PC-3 (cell line): ENCODE measurements around the gene CIAPIN1. TPM values are rescaled to one million over a fixed set of nuclear protein-coding genes. Genes with fewer than 3 reads are reported as not detected.
"Not testable (repeated sequence)": the region's sequence is repeated elsewhere in the genome, so short reads cannot be mapped to it uniquely, and the experiment has no call there.

Source experiments
- ATAC-seq: fragments of 200-7000 bp; cut with Tn5 transposase; 2 replicates; pipeline ENCODE4 v1.9.1; 2020; ENCODE audit warnings: mild to moderate bottlenecking, moderate library complexity
- BruUV-seq: library from RNA; stranded (reverse); fragments of 400-500 nt; replicated peaks from 2 replicates; lab custom pipeline; 2021; lab: Mats Ljungman, UMichigan
- CTCF ChIA-PET: fragments of 300-600 bp; sonication (Branson Sonifier 250); formaldehyde crosslinking; loops from one replicate; lab custom pipeline; 2022; ENCODE audit warnings: antibody characterized with exemption; lab: Charles Lee
- POLR2A ChIA-PET: fragments of 300-600 bp; sonication (Branson Sonifier 250); formaldehyde crosslinking; loops from one replicate; lab custom pipeline; 2022; ENCODE audit warnings: antibody characterized with exemption; ENCODE audit not compliant: unreplicated experiment; lab: Charles Lee
- DNase-seq: peaks from one replicate; pipeline ENCODE4 v3.0.0-alpha.2; 2015
- H2AFZ ChIP-seq: fragments of 300-600 bp; sonication (generic); 2 replicates; pipeline ENCODE4 v1.6.0; 2016; ENCODE audit warnings: antibody characterized with exemption, low read length
- H3F3A ChIP-seq: fragments of 300-600 bp; sonication (generic); one replicate; pipeline ENCODE4 v1.6.0; 2017; ENCODE audit warnings: antibody characterized with exemption, low read length, control low read depth, mild to moderate bottlenecking; ENCODE audit not compliant: unreplicated experiment
- H3K27ac ChIP-seq: fragments of 300-600 bp; sonication (generic); 2 replicates; pipeline ENCODE4 v1.5.1; 2016; ENCODE audit warnings: mild to moderate bottlenecking, low read length
- H3K27me3 ChIP-seq: fragments of 300-600 bp; sonication (generic); 2 replicates; pipeline ENCODE4 v1.6.1; 2016; ENCODE audit warnings: low read length, mixed read lengths
- H3K36me3 ChIP-seq: fragments of 300-600 bp; sonication (generic); 2 replicates; pipeline ENCODE4 v1.6.1; 2016; ENCODE audit warnings: low read depth, mixed run types, low read length, mixed read lengths
- H3K4me1 ChIP-seq: fragments of 300-600 bp; sonication (generic); 2 replicates; pipeline ENCODE4 v1.5.1; 2016; ENCODE audit warnings: low read length; ENCODE audit not compliant: insufficient read depth
- H3K4me2 ChIP-seq: fragments of 300-600 bp; sonication (generic); 2 replicates; pipeline ENCODE4 v1.6.0; 2016; ENCODE audit warnings: low read length
- H3K4me3 ChIP-seq: fragments of 300-600 bp; sonication (generic); 2 replicates; pipeline ENCODE4 v1.5.1; 2016; ENCODE audit warnings: mild to moderate bottlenecking, low read length, mixed read lengths
- H3K79me2 ChIP-seq: fragments of 300-600 bp; sonication (generic); 2 replicates; pipeline ENCODE4 v1.6.1; 2017; ENCODE audit warnings: low read length, mixed read lengths
- H3K9ac ChIP-seq: fragments of 300-600 bp; sonication (generic); 2 replicates; pipeline ENCODE4 v1.6.0; 2016; ENCODE audit warnings: mild to moderate bottlenecking, low read length
- H3K9me2 ChIP-seq: fragments of 300-600 bp; sonication (generic); replicated peaks from 2 replicates; pipeline ENCODE4 v1.6.1; 2016; ENCODE audit warnings: mixed run types, low read length, mixed read lengths
- H3K9me3 ChIP-seq: fragments of 300-600 bp; sonication (generic); 2 replicates; pipeline ENCODE4 v1.6.1; 2016; ENCODE audit warnings: low read length, mixed read lengths
- H4K20me1 ChIP-seq: fragments of 300-600 bp; sonication (generic); 2 replicates; pipeline ENCODE4 v1.6.1; 2016; ENCODE audit warnings: low read length, mixed read lengths
- EZH2 ChIP-seq: fragments of 300-600 bp; sonication (generic); IDR thresholded peaks from one replicate; pipeline ENCODE4 v1.6.1; 2017; ENCODE audit warnings: antibody characterized with exemption, mild to moderate bottlenecking, low read length; ENCODE audit not compliant: unreplicated experiment
- EZH2phosphoT487 ChIP-seq: fragments of 300-600 bp; sonication (generic); IDR thresholded peaks from 2 replicates; pipeline ENCODE4 v1.6.1; 2018; ENCODE audit warnings: mild to moderate bottlenecking, antibody characterized with exemption, low read length, borderline replicate concordance
- intact Hi-C: fragments of 100-400 bp; cut with micrococcal nuclease; formaldehyde crosslinking; loops from 2 replicates; pipeline ENCODE4 v1.9.0; 2023
- total RNA-seq: library from RNA; depleted of rRNA; stranded (reverse); fragments of >200 nt; gene quantifications from 2 replicates; pipeline ENCODE4 v1.2.3, GENCODE V29; 2014
- TF ChIP-seq, protein P1 (sequence below): fragments of 300-600 bp; sonication (generic); conservative IDR thresholded peaks from 2 replicates; pipeline ENCODE4 v1.5.1; 2017; ENCODE audit warnings: antibody characterized with exemption, low read depth, mild to moderate bottlenecking, low read length

The CIAPIN1 gene
- total RNA-seq, 1 experiment from 2014 or later: 48.6 TPM

DNA sequence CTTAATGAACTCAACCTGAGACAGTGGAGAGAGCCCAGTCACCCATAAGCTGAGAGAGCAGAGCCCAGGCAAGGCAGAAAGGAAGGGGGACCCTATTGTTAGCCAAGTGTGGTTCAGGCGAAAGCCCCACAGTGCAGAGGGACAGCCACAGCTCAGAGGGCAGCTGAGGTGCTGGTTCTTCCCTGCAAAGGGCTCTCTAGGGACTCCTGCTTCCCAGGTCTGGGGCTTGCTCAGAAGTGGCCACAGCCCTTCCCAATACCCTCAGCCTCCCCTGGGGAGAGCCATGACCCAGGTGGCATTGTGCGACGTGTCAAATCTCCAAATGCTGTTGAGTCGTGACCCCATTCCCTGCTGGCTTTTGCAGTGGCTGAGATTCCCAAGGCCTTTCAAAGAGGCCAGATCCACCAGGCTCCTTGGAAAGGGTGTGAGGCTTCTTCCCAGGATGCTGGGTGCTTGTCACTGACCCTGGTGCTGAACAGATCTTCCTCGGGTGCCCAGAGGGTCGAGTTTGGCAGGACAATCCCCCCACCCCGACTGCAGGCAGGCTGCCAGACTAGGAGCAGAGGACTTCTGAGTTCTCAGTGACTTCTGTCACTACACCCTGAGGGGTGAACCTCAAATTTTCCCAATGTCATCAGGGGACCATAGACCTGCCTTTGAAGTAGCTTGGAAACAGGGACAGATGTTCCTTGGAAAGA, 45.1 kb downstream of the CIAPIN1 start:
- intact Hi-C loops: no loop called here
- TF ChIP-seq EZH2phosphoT487 (no peak), EZH2 (no peak)
- TF ChIP-seq, protein P1, sequence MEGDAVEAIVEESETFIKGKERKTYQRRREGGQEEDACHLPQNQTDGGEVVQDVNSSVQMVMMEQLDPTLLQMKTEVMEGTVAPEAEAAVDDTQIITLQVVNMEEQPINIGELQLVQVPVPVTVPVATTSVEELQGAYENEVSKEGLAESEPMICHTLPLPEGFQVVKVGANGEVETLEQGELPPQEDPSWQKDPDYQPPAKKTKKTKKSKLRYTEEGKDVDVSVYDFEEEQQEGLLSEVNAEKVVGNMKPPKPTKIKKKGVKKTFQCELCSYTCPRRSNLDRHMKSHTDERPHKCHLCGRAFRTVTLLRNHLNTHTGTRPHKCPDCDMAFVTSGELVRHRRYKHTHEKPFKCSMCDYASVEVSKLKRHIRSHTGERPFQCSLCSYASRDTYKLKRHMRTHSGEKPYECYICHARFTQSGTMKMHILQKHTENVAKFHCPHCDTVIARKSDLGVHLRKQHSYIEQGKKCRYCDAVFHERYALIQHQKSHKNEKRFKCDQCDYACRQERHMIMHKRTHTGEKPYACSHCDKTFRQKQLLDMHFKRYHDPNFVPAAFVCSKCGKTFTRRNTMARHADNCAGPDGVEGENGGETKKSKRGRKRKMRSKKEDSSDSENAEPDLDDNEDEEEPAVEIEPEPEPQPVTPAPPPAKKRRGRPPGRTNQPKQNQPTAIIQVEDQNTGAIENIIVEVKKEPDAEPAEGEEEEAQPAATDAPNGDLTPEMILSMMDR: no peak
- Histone ChIP-seq H3K27ac (no peak overlapping the region), H3K4me1 (no peaks in the 10 kb centered on the region), H4K20me1 (no peaks in the 10 kb centered on the region), H3K4me3 (no peak overlapping the region), H3F3A (no peaks in the 10 kb centered on the region), H3K79me2 (no peaks in the 10 kb centered on the region), H3K9me3 (no peaks in the 10 kb centered on the region), H2AFZ (no peak overlapping the region), H3K9ac (no peak overlapping the region), H3K36me3 (no peaks in the 10 kb centered on the region), H3K9me2 (no peaks in the 10 kb centered on the region), H3K27me3 (no peaks in the 10 kb centered on the region), H3K4me2 (no peak overlapping the region)
- ChIA-PET POLR2A (no interaction called here), CTCF (no interaction called here)
- no peak for DNase-seq
- no TSS peak for BruUV-seq
- no peak for ATAC-seq

DNA sequence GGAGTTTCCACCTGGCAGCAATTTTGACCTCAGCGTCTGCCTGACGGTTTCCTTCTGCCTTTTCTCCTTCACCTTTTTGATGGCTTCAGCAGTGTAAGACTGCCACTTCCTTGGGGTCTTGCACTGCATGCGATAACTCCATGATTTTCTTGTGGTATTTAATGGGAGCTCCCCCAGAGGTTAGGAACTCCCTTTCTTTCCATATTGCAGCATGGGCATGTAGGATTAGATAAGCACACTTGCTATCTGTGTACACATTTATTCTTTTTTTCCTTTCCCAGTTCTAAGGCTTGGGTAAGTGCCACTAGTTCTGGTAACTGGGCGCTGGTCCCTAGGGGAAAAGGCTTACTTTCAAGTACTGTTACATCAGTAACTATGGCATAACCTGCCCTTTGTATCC, 49.7 kb downstream of the CIAPIN1 start:
- ATAC-seq, H3K9me2 ChIP-seq, POLR2A ChIA-PET, CTCF ChIA-PET, H3K4me3 ChIP-seq, H3K79me2 ChIP-seq, H3K9ac ChIP-seq, BruUV-seq, H3F3A ChIP-seq, H4K20me1 ChIP-seq, H3K36me3 ChIP-seq, H3K4me2 ChIP-seq, H3K27me3 ChIP-seq, intact Hi-C loops, H3K4me1 ChIP-seq, DNase-seq, H3K27ac ChIP-seq, H2AFZ ChIP-seq, H3K9me3 ChIP-seq: not testable (repeated sequence)

DNA sequence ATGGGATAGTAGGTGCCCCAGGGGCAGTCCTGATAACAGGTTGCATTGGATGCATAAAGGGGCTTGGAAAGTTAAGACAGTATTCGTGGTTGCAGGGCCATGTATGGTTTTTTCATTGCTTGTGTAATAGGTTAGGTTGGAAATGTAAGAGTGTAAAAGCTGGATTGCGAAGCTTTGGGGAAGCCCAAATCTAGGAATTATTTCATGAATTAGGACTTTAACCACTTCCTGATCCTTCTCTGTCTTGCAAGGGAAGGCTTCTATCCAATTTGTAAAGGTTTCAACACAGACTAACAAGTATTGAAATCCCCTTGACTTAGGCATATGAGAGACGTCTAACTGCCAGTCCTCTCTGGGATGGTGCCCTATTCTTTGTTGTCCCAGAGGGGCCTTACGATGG, 50.4 kb downstream of the CIAPIN1 start:
- Histone ChIP-seq H3K27me3 (no peaks in the 10 kb centered on the region), H3F3A (no peaks in the 10 kb centered on the region), H3K27ac (no peak overlapping the region), H4K20me1 (no peaks in the 10 kb centered on the region), H3K9me3 (no peaks in the 10 kb centered on the region), H3K4me1 (no peaks in the 10 kb centered on the region), H3K9ac (no peak overlapping the region), H3K4me2 (no peak overlapping the region), H3K36me3 (no peaks in the 10 kb centered on the region), H2AFZ (no peak overlapping the region), H3K9me2 (no peaks in the 10 kb centered on the region), H3K4me3 (no peak overlapping the region), H3K79me2 (no peaks in the 10 kb centered on the region)
- DNase-seq: no peak
- ChIA-PET CTCF (no interaction called here), POLR2A (no interaction called here)
- no TSS peak for BruUV-seq
- ATAC-seq: no peak
- intact Hi-C loops: no loop called here
- TF ChIP-seq EZH2 (no peak), EZH2phosphoT487 (no peak)
- TF ChIP-seq, protein P1: no peak
